HCT116 (cell line): ENCODE results near the gene USP48. TPM values are rescaled to one million over a fixed set of nuclear protein-coding genes. Genes with fewer than 3 reads are reported as not detected.

Source experiments
- ATAC-seq: fragments of 200-7000 bp; cut with Tn5 transposase; 2 replicates; pipeline ENCODE4 v1.9.1; 2020; ENCODE audit warnings: mild to moderate bottlenecking, moderate library complexity
- BruUV-seq: library from RNA; stranded (reverse); fragments of 400-500 nt; replicated peaks from 2 replicates; lab custom pipeline; 2021; lab: Mats Ljungman, UMichigan
- CTCF ChIA-PET: fragments of 300-600 bp; sonication (Branson Sonifier 250); formaldehyde crosslinking; loops from one replicate; lab custom pipeline; 2021; ENCODE audit warnings: antibody characterized with exemption; lab: Charles Lee
- POLR2A ChIA-PET: fragments of 300-600, 350-600 bp; sonication (Branson Sonifier 250); formaldehyde crosslinking; loops from one replicate; lab custom pipeline; 2021; ENCODE audit warnings: antibody characterized with exemption; lab: Charles Lee
- RAD21 ChIA-PET, 2 experiments: fragments of 300-600 bp; sonication (Branson Sonifier 250); formaldehyde crosslinking; loops; one replicate each; lab custom pipeline; 2023; ENCODE audit warnings: low total read pairs in 2 of 2; ENCODE audit not compliant: uncharacterized antibody in 2 of 2, unreplicated experiment in 2 of 2, low non-redundant PET in 1 of 2; lab: Charles Lee
- DNase-seq: peaks from one replicate; pipeline ENCODE4 v3.0.0-alpha.2; 2010; ENCODE audit warnings: low read depth, low spot score
- H2AFZ ChIP-seq: fragments of 200-600 bp; shearing (Covaris generic), sonication (generic); 2 replicates; pipeline ENCODE4 v1.6.1; 2017; ENCODE audit warnings: low read depth, mixed run types, mixed read lengths, antibody characterized with exemption, low read length; ENCODE audit not compliant: poor library complexity, severe bottlenecking
- H3K27ac ChIP-seq: 2 replicates; pipeline ENCODE4 v1.5.1; 2012; ENCODE audit warnings: low read depth, low read length
- H3K27me3 ChIP-seq: fragments of 200-600 bp; sonication (generic); 2 replicates; pipeline ENCODE4 v1.6.1; 2016; ENCODE audit warnings: mixed run types, low read length, mixed read lengths; ENCODE audit not compliant: insufficient read depth
- H3K36me3 ChIP-seq, 2 experiments: fragments of 200-500 bp in 1 of 2; fragments of 200-600 bp in 1 of 2; sonication (Bioruptor generic) in 1 of 2; sonication (generic) in 1 of 2; 2 replicates each; pipeline versions ENCODE4 v1.5.1 to v1.6.1; 2014 to 2016; ENCODE audit warnings: low read length in 2 of 2, inconsistent platforms in 1 of 2, mixed read lengths in 1 of 2, mixed run types in 1 of 2; ENCODE audit not compliant: insufficient read depth in 2 of 2, control insufficient read depth in 1 of 2
- H3K4me1 ChIP-seq, 2 experiments: fragments of 200-600 bp in 1 of 2; sonication (generic) in 1 of 2; 2 replicates each; pipeline versions ENCODE4 v1.5.1 to v1.6.1; 2012 to 2017; ENCODE audit warnings: low read length in 2 of 2, inconsistent platforms in 1 of 2, mild to moderate bottlenecking in 1 of 2, mixed read lengths in 1 of 2, mixed run types in 1 of 2, moderate library complexity in 1 of 2; ENCODE audit not compliant: insufficient read depth in 2 of 2, control insufficient read depth in 1 of 2
- H3K4me2 ChIP-seq: fragments of 200-600 bp; sonication (generic); 2 replicates; pipeline ENCODE4 v1.6.1; 2017; ENCODE audit warnings: mixed run types, low read length, mixed read lengths
- H3K4me3 ChIP-seq, 2 experiments: fragments of 200-600 bp in 1 of 2; sonication (generic) in 1 of 2; replicated peaks in 1 of 2; 2 replicates each; pipeline ENCODE4 v1.5.1; 2011 to 2016; ENCODE audit warnings: low read length in 2 of 2, control low read depth in 1 of 2, low read depth in 1 of 2, mild to moderate bottlenecking in 1 of 2, mixed read lengths in 1 of 2, mixed run types in 1 of 2
- H3K79me2 ChIP-seq: fragments of 200-600 bp; sonication (generic); 2 replicates; pipeline ENCODE4 v1.6.1; 2017; ENCODE audit warnings: mild to moderate bottlenecking, mixed run types, low read length, moderate library complexity, mixed read lengths; ENCODE audit not compliant: insufficient read depth
- H3K9ac ChIP-seq: fragments of 200-600 bp; sonication (generic); 2 replicates; pipeline ENCODE4 v1.6.1; 2016; ENCODE audit warnings: low read length, mixed read lengths
- H3K9me2 ChIP-seq: fragments of 200-600 bp; sonication (generic), shearing (Covaris generic); 2 replicates; pipeline ENCODE4 v1.6.1; 2017; ENCODE audit warnings: mixed run types, mild to moderate bottlenecking, moderate library complexity; ENCODE audit not compliant: insufficient read depth
- H3K9me3 ChIP-seq, 2 experiments: fragments of 200-500 bp in 1 of 2; fragments of 200-600 bp in 1 of 2; sonication (Bioruptor generic) in 1 of 2; sonication (generic) in 1 of 2; 2 replicates each; pipeline ENCODE4 v1.6.1; 2014 to 2017; ENCODE audit warnings: low read length in 2 of 2, mixed read lengths in 2 of 2, inconsistent platforms in 1 of 2, low read depth in 1 of 2, mild to moderate bottlenecking in 1 of 2, mixed run types in 1 of 2, moderate library complexity in 1 of 2; ENCODE audit not compliant: control insufficient read depth in 1 of 2, insufficient read depth in 1 of 2
- H4K20me1 ChIP-seq: fragments of 200-600 bp; sonication (generic), shearing (Covaris generic); 2 replicates; pipeline ENCODE4 v1.6.1; 2017; ENCODE audit warnings: mixed run types, mild to moderate bottlenecking, moderate library complexity; ENCODE audit not compliant: insufficient read depth
- ATF3 ChIP-seq: IDR thresholded peaks from 2 replicates; pipeline ENCODE4 v1.6.1; 2012
- CBX3 ChIP-seq: IDR thresholded peaks from 2 replicates; pipeline ENCODE4 v1.6.1; 2012; ENCODE audit warnings: low read depth
- CEBPB ChIP-seq: IDR thresholded peaks from 2 replicates; pipeline ENCODE4 v1.6.1; 2012; ENCODE audit warnings: low read depth
- CTCF ChIP-seq, 3 experiments: fragments of 200-600 bp in 1 of 3; sonication (generic) in 1 of 3; IDR thresholded peaks in 2 of 3; conservative IDR thresholded peaks in 1 of 3; 2 replicates each; pipeline ENCODE4 v1.5.1; 2012 to 2017; ENCODE audit warnings: low read depth in 2 of 3, low read length in 2 of 3, antibody characterized with exemption in 1 of 3, borderline replicate concordance in 1 of 3, control low read depth in 1 of 3, mild to moderate bottlenecking in 1 of 3, mixed read lengths in 1 of 3, mixed run types in 1 of 3, moderate library complexity in 1 of 3; ENCODE audit not compliant: insufficient read depth in 1 of 3
- ELF1 ChIP-seq: IDR thresholded peaks from 2 replicates; pipeline ENCODE4 v1.6.1; 2012; ENCODE audit warnings: low read depth, borderline replicate concordance
- EZH2 ChIP-seq: fragments of 200-600 bp; sonication (generic); IDR thresholded peaks from 2 replicates; pipeline ENCODE4 v1.6.1; 2017; ENCODE audit warnings: antibody characterized with exemption, mixed run types
- JUND ChIP-seq: IDR thresholded peaks from 2 replicates; pipeline ENCODE4 v1.6.1; 2012
- POLR2A ChIP-seq: IDR thresholded peaks from 2 replicates; pipeline ENCODE4 v1.7.0; 2011; ENCODE audit warnings: borderline replicate concordance; ENCODE audit not compliant: insufficient read depth, insufficient read length; ENCODE audit errors: extremely low read depth
- POLR2AphosphoS5 ChIP-seq: IDR thresholded peaks from 2 replicates; pipeline ENCODE4 v1.6.1; 2011; ENCODE audit warnings: mild to moderate bottlenecking, low read depth, low read length, moderate library complexity
- RAD21 ChIP-seq: IDR thresholded peaks from 2 replicates; pipeline ENCODE4 v1.6.1; 2012; ENCODE audit warnings: low read depth, mild to moderate bottlenecking
- REST ChIP-seq: IDR thresholded peaks from 2 replicates; pipeline ENCODE4 v1.6.1; 2012; ENCODE audit warnings: low read depth
- SIN3A ChIP-seq: IDR thresholded peaks from 2 replicates; pipeline ENCODE4 v1.6.1; 2012; ENCODE audit warnings: low read depth
- SP1 ChIP-seq: IDR thresholded peaks from 2 replicates; pipeline ENCODE4 v1.6.1; 2012; ENCODE audit warnings: low read depth
- SRF ChIP-seq: IDR thresholded peaks from 2 replicates; pipeline ENCODE4 v1.6.1; 2012; ENCODE audit warnings: low read depth
- TCF7L2 ChIP-seq: IDR thresholded peaks from 2 replicates; pipeline ENCODE4 v1.7.0; 2011; ENCODE audit warnings: borderline replicate concordance, inconsistent platforms; ENCODE audit not compliant: insufficient read depth, insufficient read length; ENCODE audit errors: extremely low read depth
- YY1 ChIP-seq: IDR thresholded peaks from 2 replicates; pipeline ENCODE4 v1.6.1; 2011; ENCODE audit warnings: low read length, low read depth, moderate library complexity, mild to moderate bottlenecking; ENCODE audit not compliant: insufficient replicate concordance; ENCODE audit errors: extremely low read depth
- ZNF274 ChIP-seq: fragments of 200-500 bp; sonication (Bioruptor generic); IDR thresholded peaks from 2 replicates; pipeline ENCODE4 v1.6.1; 2014; ENCODE audit warnings: mild to moderate bottlenecking, low read depth, low read length, inconsistent platforms
- intact Hi-C: fragments of 100-400 bp; cut with micrococcal nuclease; formaldehyde crosslinking; loops from 2 replicates; pipeline ENCODE4 v1.10.0; 2022
- total RNA-seq: library from RNA; stranded (reverse); gene quantifications from one replicate; pipeline ENCODE4 v1.2.1, GENCODE V29; 2021; ENCODE audit not compliant: unreplicated experiment

Gene USP48
- total RNA-seq, 1 experiment from 2014 or later = 54.8 TPM

- no peak for TF ChIP-seq POLR2A
- TF ChIP-seq REST = no peak
- TF ChIP-seq POLR2AphosphoS5 = no peak
- TF ChIP-seq CBX3 = no peak
- no peak for TF ChIP-seq RAD21
- no peak for TF ChIP-seq CTCF (IDR thresholded peaks at IDR 0.05 in 2 of 3, conservative IDR thresholded peaks at IDR 0.05 in 1 of 3; ENCODE audit: borderline replicate concordance in 1 of 3, insufficient read depth in 1 of 3, low read depth in 2 of 3, low read length in 2 of 3)
- no peak for TF ChIP-seq ATF3
- no peak for TF ChIP-seq YY1
- no peak for TF ChIP-seq SRF
- TF ChIP-seq ZNF274 = no peak
- TF ChIP-seq JUND = no peak
- no peak for TF ChIP-seq TCF7L2
- no peak for TF ChIP-seq EZH2
- TF ChIP-seq SP1 = no peak
- no peak for TF ChIP-seq SIN3A
- no peak for TF ChIP-seq CEBPB
- no peak for TF ChIP-seq ELF1
- H3K4me1 ChIP-seq = no peaks in the 10 kb centered on the region
- H3K4me2 ChIP-seq = no peak overlapping the region
- ATAC-seq (no peak), DNase-seq (no peak)
- ChIA-PET CTCF (no interaction called here), RAD21 (no interaction called here), POLR2A (no interaction called here)
- no peak overlapping the region for H2AFZ ChIP-seq
- no TSS peak for BruUV-seq
- H3K79me2 ChIP-seq = no peaks in the 10 kb centered on the region
- H3K9ac ChIP-seq = no peak overlapping the region
- no peaks in the 10 kb centered on the region for H3K9me3 ChIP-seq
- H4K20me1 ChIP-seq = peaks cover 3% of the 10 kb centered on the region; the same call in 1 of the 2 replicates
- no peaks in the 10 kb centered on the region for H3K27me3 ChIP-seq
- H3K4me3 ChIP-seq = no peak overlapping the region
- H3K9me2 ChIP-seq = no peaks in the 10 kb centered on the region
- peaks cover 3% of the 10 kb centered on the region in 2 experiments; a peak in 2 of 4 replicates for H3K36me3 ChIP-seq
- no peak overlapping the region for H3K27ac ChIP-seq
- intact Hi-C loops = no loop called here
These were observed 102.6 kb downstream of the USP48 start for GRCh38 chr1:21680381-21680780.
